HG02642 (cell line): ENCODE measurements around the gene EMD.

Source experiments
- ATAC-seq: cut with Tn5 transposase; IDR thresholded peaks from one replicate; pipeline ENCODE4 v1.9.1; 2021; ENCODE audit warnings: mild to moderate bottlenecking; ENCODE audit not compliant: unreplicated experiment, poor library complexity

The EMD gene

GRCh38 chrX:154409222-154409871 lies 30.3 kb downstream of the EMD start, which contains the start of gene DNASE1L1:
Gene DNASE1L1, minus strand, starts transcription at chrX:154409254. Its CDS starts 3,686 bp downstream, at chrX:154405568.
- ATAC-seq: peak; percentile 50

DNA sequence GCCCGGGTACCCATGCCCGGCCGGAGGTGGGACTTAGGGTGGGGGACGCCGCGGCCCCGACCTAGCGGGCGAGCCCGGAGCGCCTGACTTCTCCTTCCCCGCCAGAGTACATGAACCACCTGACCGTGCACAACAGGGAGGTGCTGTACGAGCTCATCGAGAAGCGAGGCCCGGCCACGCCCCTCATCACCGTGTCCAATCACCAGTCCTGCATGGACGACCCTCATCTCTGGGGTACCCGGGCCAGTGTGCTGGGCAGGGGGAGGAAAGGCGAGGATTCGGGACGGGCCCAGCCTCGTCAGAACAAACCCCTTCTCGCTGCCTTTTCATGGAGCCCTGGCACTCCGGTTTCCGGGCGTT lies 32.9 kb downstream of the EMD start:
- ATAC-seq: peak; percentile 59

DNA sequence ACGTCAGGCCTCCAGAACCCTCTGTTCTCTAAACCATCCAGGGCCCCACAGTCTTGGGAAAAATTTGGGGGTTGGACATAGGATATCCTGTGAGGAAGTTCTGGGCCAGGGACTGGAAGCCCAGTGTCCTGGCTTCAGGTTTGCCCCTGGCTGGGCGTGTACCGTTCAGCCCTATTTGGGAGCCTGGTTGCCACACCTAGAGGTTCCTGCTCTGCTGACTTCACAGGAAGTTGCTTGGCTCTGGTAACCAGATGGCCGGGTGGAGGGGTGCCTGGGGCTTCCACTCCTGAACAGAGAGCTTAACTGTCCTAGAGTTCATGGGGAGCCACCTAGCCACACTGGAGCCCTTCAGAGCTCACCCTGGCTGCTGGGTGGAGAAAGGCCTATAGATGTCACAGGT lies 33.4 kb downstream of the EMD start:
- ATAC-seq: no peak

DNA sequence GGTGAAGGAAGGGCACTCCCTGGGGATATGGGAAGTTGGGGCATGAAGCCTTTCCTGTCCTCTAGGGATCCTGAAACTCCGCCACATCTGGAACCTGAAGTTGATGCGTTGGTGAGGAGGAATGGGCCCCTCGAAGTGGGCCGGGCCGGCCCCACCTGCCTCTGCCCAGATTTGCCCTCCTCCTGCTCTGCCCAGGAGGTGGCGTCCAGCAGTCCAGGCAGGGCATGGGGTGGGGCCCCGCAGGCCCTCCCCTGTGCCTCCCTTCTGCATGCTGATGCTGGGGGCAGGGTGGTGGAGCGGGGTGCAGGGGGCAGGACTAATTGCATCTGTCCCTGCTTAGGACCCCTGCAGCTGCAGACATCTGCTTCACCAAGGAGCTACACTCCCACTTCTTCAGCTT lies 34.0 kb downstream of the EMD start:
- no peak for ATAC-seq

DNA sequence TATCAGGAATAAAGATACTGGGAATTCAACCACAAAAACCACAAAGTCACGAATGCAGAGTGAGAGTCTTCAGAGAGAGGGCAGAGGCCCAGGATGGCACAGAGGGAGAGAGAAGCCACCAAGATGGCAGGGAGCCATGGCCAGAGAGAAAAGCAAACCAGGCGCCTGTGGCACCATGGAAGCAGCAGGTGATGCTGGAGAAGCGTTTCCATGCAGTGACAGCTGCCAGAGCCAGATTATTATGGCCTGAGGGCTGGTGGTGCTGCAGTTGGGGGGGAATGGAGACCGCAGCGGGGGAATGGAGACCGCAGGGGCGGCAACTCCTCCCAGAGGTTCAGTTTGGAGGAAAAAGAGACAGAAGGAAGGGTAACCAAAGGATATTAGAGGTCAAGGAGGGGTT lies 38.1 kb downstream of the EMD start:
- ATAC-seq: no peak

- no peak for ATAC-seq
These were observed 40.1 kb downstream of the EMD start for GRCh38 chrX:154419189-154419588.

GRCh38 chrX:154419688-154420401 lies 40.8 kb downstream of the EMD start:
- ATAC-seq: no peak

GRCh38 chrX:154420402-154420756 lies 41.3 kb downstream of the EMD start:
- no peak for ATAC-seq

GRCh38 chrX:154426916-154427770 lies 48.0 kb downstream of the EMD start:
- no peak for ATAC-seq

DNA sequence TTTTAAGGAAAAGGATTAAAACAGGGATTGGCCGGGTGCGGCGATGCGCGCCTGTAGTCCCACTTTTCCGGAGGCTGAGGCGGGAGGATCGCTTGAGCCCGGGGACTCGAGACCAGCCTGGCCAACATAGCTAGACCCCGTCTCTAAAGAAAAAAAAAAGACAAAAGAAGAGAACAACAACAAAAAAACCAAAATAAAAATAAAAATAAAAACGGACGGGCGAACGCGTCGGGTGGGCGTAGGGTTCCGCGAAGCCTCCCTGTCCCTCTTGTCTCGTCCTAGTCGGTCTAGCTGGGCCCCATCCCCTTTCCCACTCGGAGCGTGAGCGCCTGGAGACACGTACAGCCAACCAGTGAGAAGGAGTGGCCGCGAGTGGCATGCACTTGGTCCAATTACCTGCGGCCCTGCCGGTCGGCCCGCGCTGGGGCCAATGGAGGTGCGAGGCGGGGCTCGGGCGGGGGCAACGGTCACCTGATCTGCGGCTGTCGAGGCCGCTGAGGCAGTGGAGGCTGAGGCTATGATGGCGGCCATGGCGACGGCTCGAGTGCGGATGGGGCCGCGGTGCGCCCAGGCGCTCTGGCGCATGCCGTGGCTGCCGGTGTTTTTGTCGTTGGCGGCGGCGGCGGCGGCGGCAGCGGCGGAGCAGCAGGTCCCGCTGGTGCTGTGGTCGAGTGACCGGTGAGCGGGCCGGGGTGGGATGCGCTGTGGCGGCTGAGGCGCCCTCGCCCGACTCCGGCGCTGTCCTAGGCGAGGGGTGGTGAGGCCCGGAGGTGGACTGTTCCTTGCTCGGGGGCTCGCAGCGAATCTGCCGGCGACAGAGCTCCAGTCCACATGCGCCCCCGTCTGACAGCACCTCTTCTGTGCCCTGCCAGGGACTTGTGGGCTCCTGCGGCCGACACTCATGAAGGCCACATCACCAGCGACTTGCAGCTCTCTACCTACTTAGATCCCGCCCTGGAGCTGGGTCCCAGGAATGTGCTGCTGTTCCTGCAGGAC lies 49.4 kb downstream of the EMD start, which contains the start of gene ATP6AP1:
Gene ATP6AP1 (plus strand): TSS at position 502 of the 996 bp plus-strand sequence. CDS start 16 bp downstream, at position 518.
- peak; percentile 98 for ATAC-seq

- no peak for ATAC-seq
These were observed 50.6 kb downstream of the EMD start for GRCh38 chrX:154429711-154430110.

DNA sequence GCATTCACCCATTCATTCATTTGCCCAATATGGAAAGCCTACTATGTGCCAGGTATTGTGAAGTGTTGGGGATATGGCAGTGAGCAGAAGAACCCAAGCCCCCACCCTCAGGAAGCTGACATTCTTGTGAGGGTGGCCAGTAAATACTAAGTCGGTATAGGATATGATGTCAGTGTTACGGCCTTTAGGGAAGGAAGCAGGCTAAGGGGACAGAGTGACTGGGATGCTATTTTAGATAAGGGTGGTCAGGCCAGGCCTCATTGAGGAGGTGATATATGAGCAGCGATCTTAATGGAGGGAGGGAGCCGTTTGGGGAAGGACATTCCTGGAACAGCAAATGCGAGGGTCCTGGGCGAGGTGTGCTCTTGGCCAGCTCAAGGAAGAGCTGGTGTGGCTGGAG lies 51.4 kb downstream of the EMD start:
- ATAC-seq: no peak

- no peak for ATAC-seq
These were observed 51.8 kb downstream of the EMD start for GRCh38 chrX:154430916-154431315.
